GM13976 (cell line): ENCODE results near the gene NUMA1.

Source experiments
- DNase-seq: peaks from one replicate; pipeline ENCODE4 v3.0.0; 2012; ENCODE audit warnings: low spot score
- CTCF ChIP-seq: IDR thresholded peaks from 2 replicates; pipeline ENCODE4 v1.5.1; 2012; ENCODE audit warnings: borderline replicate concordance, mild to moderate bottlenecking; ENCODE audit not compliant: insufficient read depth; ENCODE audit errors: extremely low read depth, missing control alignments, control extremely low read depth
- in situ Hi-C: fragments of 300-500 bp; cut with MboI; formaldehyde crosslinking; loops from one replicate; pipeline ENCODE4 v1.12.0; 2022; ENCODE audit warnings: low sequenced_read_pairs, mixed read lengths, inconsistent platforms; ENCODE audit not compliant: unreplicated experiment

NUMA1 gene

GRCh38 chr11:72112978-72113808 lies 32.9 kb upstream of the NUMA1 start:
- in situ Hi-C loops = no loop called here
- no peak for TF ChIP-seq CTCF
- DNase-seq = no peak

GRCh38 chr11:72112143-72112977 lies 32.0 kb upstream of the NUMA1 start, which contains the start of gene ANAPC15:
ANAPC15 (minus strand) TSS chr11:72112695; CDS start chr11:72111276, 1,419 bp downstream.
- DNase-seq = peak; percentile 89
- in situ Hi-C loops = no loop called here
- TF ChIP-seq CTCF = no peak

- no peak for TF ChIP-seq CTCF
- in situ Hi-C loops = no loop called here
- no peak for DNase-seq
These were observed 31.2 kb upstream of the NUMA1 start for GRCh38 chr11:72111300-72112142.

GRCh38 chr11:72105888-72106287 lies 25.5 kb upstream of the NUMA1 start, which contains the start of gene TOMT:
TOMT (plus strand) TSS chr11:72105924; CDS start chr11:72105952, 28 bp downstream.
- TF ChIP-seq CTCF = no peak
- DNase-seq = no peak
- in situ Hi-C loops = no loop called here

GRCh38 chr11:72103754-72104167 lies 23.4 kb upstream of the NUMA1 start:
- no peak for TF ChIP-seq CTCF
- in situ Hi-C loops = no loop called here
- no peak for DNase-seq
